Measurements from ENCODE around the gene ARHGEF33.

GRCh38 chr2:38889045-38889444 is 630 bp upstream of the ARHGEF33 start:
- TF ChIP-seq CTCF (tag by site-specific recombination; IDR thresholded peaks at IDR 0.05) (no peak), ZNF121 (tag by site-specific recombination; IDR thresholded peaks at IDR 0.05) (no peak), ZBTB20 (tag by site-specific recombination; IDR thresholded peaks at IDR 0.05) (no peak), ZNF138 (tag by site-specific recombination; IDR thresholded peaks at IDR 0.05; ENCODE audit: borderline replicate concordance) (no peak), ZNF148 (tag by site-specific recombination; IDR thresholded peaks at IDR 0.05; ENCODE audit: borderline replicate concordance) (no peak)
- TF ChIP-seq, protein P1, sequence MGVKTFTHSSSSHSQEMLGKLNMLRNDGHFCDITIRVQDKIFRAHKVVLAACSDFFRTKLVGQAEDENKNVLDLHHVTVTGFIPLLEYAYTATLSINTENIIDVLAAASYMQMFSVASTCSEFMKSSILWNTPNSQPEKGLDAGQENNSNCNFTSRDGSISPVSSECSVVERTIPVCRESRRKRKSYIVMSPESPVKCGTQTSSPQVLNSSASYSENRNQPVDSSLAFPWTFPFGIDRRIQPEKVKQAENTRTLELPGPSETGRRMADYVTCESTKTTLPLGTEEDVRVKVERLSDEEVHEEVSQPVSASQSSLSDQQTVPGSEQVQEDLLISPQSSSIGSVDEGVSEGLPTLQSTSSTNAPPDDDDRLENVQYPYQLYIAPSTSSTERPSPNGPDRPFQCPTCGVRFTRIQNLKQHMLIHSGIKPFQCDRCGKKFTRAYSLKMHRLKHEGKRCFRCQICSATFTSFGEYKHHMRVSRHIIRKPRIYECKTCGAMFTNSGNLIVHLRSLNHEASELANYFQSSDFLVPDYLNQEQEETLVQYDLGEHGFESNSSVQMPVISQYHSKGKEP (tag by site-specific recombination; IDR thresholded peaks at IDR 0.05) = no peak
